LoVo (cell line): ENCODE results near the gene ODAD2.
"Not testable (repeated sequence)": the region's sequence is repeated elsewhere in the genome, so short reads cannot be mapped to it uniquely, and the experiment has no call there.

ENCODE experiments used
- DNase-seq: peaks from one replicate; pipeline ENCODE4 v3.0.0-alpha.2; 2016; ENCODE audit warnings: low spot score

Gene ODAD2

DNA sequence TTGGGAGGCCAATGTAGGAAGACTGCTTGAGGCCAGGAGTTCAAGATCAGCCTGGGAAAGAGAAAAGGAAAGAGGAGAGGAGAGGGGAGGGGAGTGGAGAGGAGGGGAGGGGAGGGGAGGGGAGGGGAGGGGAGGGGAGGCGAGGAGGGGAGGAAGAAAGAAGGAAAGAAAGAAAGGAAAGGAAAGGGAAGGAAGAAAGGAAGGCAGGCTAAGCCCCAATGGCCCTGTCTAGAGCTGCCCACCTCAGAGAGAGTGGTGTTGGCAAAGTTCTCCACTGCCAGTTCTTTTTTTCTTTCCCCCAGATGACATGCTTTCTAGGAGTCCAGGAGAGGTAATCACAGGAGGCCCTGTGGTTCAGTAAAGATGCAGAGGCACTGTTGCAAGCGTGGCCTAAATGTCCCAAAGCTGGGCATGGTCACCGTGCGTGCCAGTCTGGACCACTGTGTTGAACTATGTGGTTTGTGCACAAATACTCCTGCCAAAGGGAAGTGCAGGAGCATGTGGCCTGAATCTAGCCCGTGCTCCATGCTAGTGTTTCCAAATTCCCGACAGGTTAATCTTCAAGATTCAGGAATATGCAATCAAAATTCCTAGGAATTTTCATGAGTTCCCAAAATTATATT, 39.7 kb downstream of the ODAD2 start:
- no peak for DNase-seq

DNA sequence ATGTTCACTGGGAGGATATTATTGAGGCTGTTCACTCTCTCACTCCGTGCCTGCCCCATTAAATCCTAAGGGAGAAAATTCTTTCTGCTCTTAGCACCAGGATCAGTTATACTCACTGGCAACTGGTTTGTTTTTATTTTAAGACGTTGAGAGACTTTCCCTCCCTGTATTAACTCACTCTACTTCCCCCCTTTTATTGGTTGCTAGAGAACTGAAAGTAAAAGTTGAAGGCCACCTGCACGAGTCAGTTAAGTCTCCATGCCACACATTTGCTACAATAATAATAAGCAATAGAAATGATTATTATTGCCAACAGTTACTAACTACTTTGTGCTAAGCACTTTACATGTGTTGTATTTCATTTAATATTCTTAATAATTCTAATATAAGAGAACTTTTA, 40.5 kb downstream of the ODAD2 start:
- not testable (repeated sequence) for DNase-seq

DNA sequence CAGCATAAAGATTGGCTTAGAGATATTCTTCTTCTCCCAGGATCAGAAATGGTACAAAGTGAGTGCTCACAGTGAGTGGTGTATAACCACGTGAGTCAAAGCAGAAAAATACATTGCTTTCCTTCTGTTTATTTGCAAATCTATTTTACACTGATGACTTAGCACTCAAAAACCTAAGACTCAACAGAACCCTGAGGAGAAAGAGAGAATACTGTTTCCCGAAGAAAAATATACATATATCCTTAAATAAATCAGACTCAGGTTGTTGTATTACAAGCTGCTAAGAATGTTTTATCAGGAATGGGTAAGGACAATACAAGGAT, 48.7 kb downstream of the ODAD2 start:
- no peak for DNase-seq

- no peak for DNase-seq
Measured at GRCh38 chr10:27949528-27950241, 49.2 kb downstream of the ODAD2 start.

DNA sequence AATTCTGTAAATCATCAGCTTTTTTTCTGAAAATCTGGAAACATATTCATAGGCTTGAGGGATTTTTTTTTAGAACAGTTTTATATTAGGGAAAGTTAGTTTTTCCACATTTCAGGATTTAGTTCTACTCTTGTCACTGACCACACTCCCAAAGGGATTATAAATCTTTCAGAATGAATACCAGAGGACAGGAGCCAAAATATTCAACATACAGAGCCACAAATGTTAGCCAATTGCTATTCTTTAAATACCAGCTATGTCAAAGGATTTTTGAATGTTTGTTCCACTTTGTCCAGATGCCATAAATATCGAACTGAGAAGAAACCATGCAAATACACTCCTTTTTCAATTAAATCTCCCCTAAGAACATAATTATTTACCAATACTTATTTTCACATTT, 50.7 kb downstream of the ODAD2 start:
- no peak for DNase-seq

- DNase-seq: no peak
Measured at GRCh38 chr10:27947540-27947939, 51.3 kb downstream of the ODAD2 start.

DNA sequence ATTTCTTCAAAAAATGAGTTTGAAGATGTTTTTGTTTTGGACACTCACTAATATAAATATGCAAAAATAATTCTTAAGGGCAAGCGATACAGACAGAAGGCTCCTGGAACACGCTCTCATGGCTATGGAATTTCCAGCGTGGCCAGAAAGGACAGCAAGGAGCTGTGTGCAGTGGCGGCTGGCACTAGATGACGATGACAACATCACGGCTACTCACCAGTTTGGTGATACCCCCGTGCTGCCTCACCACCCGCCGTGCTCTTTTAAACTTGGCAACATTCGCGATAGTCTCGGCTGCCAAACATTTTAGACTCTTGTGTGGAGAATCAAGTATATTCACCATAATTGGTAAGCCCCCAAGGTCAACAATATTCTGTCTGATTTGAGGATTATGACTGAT, 54.9 kb downstream of the ODAD2 start:
- DNase-seq: no peak

DNA sequence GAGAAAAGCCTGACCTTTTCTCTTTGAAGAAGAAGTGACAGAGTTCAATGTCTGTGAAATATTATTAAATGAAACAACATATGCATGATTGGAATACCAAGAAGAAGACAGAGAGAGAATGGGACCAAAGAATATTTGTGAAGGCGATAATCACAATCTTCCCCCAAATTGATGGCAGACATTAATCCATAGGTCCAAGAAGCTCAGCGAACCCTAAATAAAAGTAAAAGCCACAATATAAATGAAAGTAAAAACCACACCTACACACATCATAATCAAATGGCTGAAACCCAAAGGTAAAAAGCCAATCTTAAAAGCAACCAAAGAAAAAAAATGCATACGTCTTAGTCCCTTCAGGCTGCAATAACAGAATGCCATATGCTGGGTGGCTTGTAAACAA, 84.0 kb downstream of the ODAD2 start:
- DNase-seq: no peak

- no peak for DNase-seq
Measured at GRCh38 chr10:27912231-27912630, 86.6 kb downstream of the ODAD2 start.

GRCh38 chr10:27911539-27911938, 87.3 kb downstream of the ODAD2 start:
- no peak for DNase-seq

DNA sequence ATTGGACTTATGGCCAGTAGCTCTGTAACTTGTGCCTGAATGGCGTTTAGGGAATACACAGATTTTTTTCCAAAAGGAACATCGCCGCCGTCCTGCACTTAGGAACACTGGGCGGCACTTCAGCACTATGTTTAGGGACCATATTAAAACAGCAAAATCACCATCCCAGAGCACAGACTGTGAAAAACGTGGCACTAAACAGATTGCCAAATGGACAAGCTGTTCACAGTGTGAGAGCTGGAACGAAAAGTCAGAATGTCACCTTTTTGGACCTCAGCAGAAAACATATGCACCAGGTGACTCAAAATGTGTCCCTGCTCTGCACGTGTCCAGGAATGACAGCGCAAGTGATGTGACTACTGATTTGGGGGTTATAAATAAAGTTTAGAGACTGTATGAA, 87.9 kb downstream of the ODAD2 start:
- no peak for DNase-seq

DNA sequence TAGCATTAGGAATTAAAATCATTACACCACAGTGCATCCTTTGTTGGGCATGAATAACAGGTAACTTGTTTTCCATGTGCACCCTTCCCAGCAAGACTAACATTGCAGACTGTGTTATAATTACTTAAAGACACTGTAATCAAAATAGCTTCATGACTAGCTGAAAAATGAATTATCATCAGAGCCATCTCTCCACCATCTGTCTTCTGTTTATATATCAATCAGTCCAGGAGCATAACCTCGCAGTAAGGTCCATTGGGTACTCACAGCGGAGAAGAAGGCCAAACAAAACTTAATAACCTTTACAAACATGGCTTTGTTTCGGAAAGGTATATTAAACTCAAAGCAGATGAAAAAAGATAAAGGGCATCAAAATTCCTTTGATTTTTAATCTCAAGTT, 90.6 kb downstream of the ODAD2 start:
- DNase-seq: no peak

DNA sequence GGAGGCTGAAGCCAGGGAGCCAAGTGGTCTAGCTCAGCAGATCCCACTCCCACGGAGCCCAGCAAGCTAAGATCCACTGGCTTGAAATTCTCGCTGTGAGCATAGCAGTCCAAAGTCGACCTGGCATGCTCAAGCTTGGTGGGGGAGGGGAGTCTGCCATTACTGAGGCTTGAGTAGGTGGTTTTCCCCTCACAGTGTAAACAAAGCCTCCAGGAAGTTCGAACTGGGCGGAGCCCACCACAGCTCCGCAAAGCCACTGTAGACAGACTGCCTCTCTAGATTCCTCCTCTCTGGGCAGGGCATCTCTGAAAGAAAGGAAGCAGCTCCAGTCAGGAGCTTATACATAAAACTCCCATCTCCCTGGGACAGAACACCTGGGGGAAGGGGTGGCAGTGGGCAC, 99.4 kb downstream of the ODAD2 start:
- DNase-seq: peak; percentile 18

DNA sequence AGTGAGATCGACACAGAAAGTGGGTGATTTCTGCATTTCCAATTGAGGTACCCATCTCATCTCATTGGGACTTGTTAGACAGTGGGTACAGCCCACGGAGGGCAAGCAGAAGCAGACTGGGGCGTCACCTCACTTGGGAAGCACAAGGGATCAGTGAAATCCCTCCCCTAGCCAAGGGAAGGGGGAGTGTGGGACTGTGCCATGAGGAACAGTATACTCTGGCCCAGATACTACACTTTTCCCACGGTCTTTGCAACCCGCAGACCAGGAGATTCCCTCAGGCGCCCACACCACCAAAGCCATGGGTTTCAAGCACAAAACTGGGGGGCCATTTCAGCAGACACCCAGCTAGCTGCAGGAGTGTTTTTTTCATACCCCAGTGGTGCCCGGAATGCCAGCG, 99.8 kb downstream of the ODAD2 start:
- DNase-seq: no peak

DNA sequence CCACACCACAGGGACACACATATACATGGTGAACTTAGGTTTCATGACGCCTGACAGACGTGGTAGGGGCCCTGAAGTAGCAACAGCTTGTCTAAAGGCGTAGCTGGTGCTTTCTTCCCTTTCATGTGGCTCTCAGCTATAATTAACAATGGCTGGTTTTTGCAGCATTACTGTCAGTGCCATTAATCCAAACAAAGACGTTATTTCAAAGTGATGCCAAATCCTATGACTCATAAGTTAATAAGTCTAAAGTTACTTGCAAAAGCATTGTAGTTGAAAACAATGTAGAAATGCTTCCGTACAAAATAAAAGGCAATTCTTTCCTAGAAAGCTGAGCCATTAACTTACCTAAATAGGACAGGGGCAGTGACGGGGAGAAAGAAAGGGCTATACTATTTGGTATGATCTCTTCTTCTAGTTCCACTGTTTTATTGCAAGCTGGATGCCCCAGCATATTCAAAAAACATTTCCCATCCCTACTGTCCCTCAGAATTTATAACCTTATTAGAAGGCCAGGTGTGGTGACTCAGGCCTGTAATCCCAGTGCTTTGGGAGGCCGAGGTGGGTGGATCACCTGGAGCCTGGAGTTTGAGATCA, 105.4 kb downstream of the ODAD2 start:
- DNase-seq: peak; percentile 9

- no peak for DNase-seq
Measured at GRCh38 chr10:27890971-27891370, 107.9 kb downstream of the ODAD2 start.

GRCh38 chr10:27889518-27889917, 109.4 kb downstream of the ODAD2 start:
- no peak for DNase-seq

DNA sequence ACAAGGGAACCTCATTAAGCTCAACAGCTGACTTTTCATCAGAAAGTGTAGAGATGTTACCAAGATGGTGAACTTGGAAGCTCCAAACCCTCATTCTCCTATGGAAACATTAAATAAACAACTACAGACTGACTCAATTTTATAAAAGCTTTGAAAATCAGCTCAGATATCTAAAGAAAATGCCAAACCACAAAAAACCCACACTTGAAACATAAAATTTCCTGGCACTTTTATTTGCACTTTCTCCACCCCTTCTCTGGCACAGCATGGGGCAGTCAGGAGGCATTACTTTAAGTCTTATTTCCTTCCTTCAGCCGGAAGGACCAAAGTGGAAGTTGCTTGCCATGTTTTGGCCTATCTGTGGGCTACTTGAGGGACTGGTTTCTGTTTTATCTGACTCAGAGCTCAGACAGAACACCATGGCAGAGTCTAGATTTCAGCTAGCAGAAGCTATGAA, 114.7 kb downstream of the ODAD2 start:
- no peak for DNase-seq

DNA sequence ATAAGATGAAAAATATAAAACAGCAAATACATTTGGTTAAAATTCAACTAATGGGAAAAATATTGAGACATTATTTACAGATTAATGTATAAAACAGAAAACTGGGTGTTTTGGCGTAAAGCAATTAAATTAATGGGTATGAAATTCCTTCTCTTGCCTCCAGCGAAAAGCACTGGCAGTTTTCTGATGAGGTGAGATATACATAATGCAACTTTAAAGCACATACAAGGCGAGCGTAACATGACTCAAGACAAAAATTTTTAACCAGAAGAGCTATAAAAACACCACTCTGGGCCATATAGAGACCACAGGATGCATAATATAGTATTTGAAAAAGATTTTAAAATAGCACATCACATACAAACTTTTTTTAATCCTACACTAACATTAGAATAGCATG, 120.6 kb downstream of the ODAD2 start:
- no peak for DNase-seq

DNA sequence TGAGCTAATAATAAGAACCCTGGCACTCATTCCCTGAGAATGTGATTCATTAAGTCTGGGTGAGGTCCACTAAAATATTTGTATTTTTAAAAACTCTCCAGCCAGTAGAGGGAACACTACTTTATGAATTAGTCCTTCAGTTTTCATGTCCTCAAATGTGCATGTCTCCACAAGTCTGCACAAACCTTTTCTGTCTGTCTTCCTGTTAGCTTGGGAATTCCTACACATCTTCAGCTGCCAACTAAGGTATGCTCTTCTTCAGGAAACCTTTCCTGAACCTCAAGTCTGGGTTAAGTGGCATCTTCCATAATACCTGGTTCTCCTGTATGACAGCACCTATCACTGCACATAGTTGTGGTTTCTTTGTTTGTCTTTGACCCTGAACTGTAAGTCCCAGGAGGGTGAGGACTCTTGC, 133.7 kb downstream of the ODAD2 start:
- peak; percentile 1 for DNase-seq

GRCh38 chr10:27861781-27862180, 137.1 kb downstream of the ODAD2 start:
- no peak for DNase-seq

- no peak for DNase-seq
Measured at GRCh38 chr10:27857616-27858015, 141.3 kb downstream of the ODAD2 start.

GRCh38 chr10:27844223-27844622, 154.7 kb downstream of the ODAD2 start:
- no peak for DNase-seq

DNA sequence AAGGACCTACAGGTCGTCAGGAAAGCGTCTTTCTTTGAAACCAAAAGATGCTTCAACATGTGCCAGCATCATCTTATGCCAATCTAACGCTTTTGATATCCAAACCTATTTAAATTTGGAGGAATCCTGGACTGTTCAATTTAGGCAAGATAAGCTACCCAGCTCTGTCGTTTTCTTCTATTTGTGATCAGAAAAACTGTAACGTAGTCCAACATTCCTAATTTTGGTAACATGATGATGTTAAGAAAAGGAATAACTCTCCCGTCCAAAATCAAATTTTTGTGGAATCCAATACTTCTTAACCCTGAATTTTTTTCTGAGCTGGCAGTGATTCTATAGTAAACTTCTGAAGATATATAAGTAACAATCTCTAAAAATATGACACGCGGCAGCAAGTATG, 160.0 kb downstream of the ODAD2 start:
- no peak for DNase-seq
